B cell (primary cell): Measurements from ENCODE around the gene THSD4. TPM values are rescaled to one million over a fixed set of nuclear protein-coding genes. Genes with fewer than 3 reads are reported as not detected.

Experiments
- ATAC-seq: fragments of 200-7000 bp; cut with Tn5 transposase; one replicate; pipeline ENCODE4 v1.10.0; 2021; ENCODE audit warnings: low read depth, mild to moderate bottlenecking, moderate number of reproducible peaks, moderate library complexity
- CTCF ChIA-PET: fragments of 350-600 bp; sonication (Branson Sonifier 250); formaldehyde crosslinking; loops from one replicate; lab custom pipeline; 2021; ENCODE audit warnings: antibody characterized with exemption, inconsistent platforms; lab: Charles Lee
- POLR2A ChIA-PET: fragments of 350-600 bp; sonication (Branson Sonifier 250); formaldehyde crosslinking; loops from one replicate; lab custom pipeline; 2021; ENCODE audit warnings: antibody characterized with exemption; lab: Charles Lee
- DNase-seq: peaks from one replicate; pipeline ENCODE4 v3.0.0; 2013
- H2AFZ ChIP-seq: 2 replicates; pipeline ENCODE4 v1.6.1; 2012; ENCODE audit warnings: mild to moderate bottlenecking, low read depth, low read length; ENCODE audit not compliant: insufficient read depth, poor library complexity, severe bottlenecking
- H3K27ac ChIP-seq, 2 donors: 1 replicate in 1 of 2; 2 replicates in 1 of 2; pipeline ENCODE4 v1.5.1; 2012 to 2013; ENCODE audit warnings: low read length in 2 of 2, mild to moderate bottlenecking in 2 of 2, moderate library complexity in 1 of 2
- H3K27me3 ChIP-seq, 4 experiments: fragments of 200-600 bp in 1 of 4; sonication (generic) in 1 of 4; replicated peaks in 1 of 4; 1 replicate in 2 of 4; 2 replicates in 2 of 4; pipeline versions ENCODE4 v1.6.1 to v1.7.0; 2013 to 2016; ENCODE audit warnings: low read length in 3 of 4, mild to moderate bottlenecking in 2 of 4, mixed read lengths in 1 of 4, moderate library complexity in 1 of 4; ENCODE audit not compliant: insufficient read depth in 4 of 4, control insufficient read depth in 3 of 4; ENCODE audit errors: control extremely low read depth in 1 of 4
- H3K36me3 ChIP-seq, 2 experiments: replicated peaks in 1 of 2; 1 replicate in 1 of 2; 2 replicates in 1 of 2; pipeline versions ENCODE4 v1.6.1 to v1.7.1; 2013; ENCODE audit warnings: low read length in 1 of 2; ENCODE audit not compliant: insufficient read depth in 2 of 2, control insufficient read depth in 1 of 2; ENCODE audit errors: control extremely low read depth in 1 of 2, extremely low read depth in 1 of 2
- H3K4me1 ChIP-seq, 2 donors: fragments of 200-600 bp in 1 of 2; sonication (generic) in 1 of 2; 1 replicate in 1 of 2; 2 replicates in 1 of 2; pipeline versions ENCODE4 v1.5.1 to v1.6.1; 2013 to 2017; ENCODE audit warnings: low read length in 2 of 2; ENCODE audit not compliant: control insufficient read depth in 2 of 2, insufficient read depth in 2 of 2
- H3K4me2 ChIP-seq: replicated peaks from 2 replicates; pipeline ENCODE3; 2012; ENCODE audit warnings: mild to moderate bottlenecking, low read depth, low read length; ENCODE audit not compliant: poor library complexity, severe bottlenecking
- H3K4me3 ChIP-seq, 5 experiments: fragments of 200-600 bp in 1 of 5; sonication (generic) in 1 of 5; 1 replicate in 3 of 5; 2 replicates in 2 of 5; pipeline versions ENCODE4 v1.5.1 to v1.7.0; 2011 to 2016; ENCODE audit warnings: low read length in 4 of 5, mild to moderate bottlenecking in 4 of 5, low read depth in 2 of 5, control low read depth in 1 of 5, moderate library complexity in 1 of 5; ENCODE audit not compliant: insufficient read depth in 1 of 5; ENCODE audit errors: control extremely low read depth in 1 of 5, extremely low read depth in 1 of 5
- H3K79me2 ChIP-seq: fragments of 200-600 bp; sonication (generic); one replicate; pipeline ENCODE4 v1.6.0; 2016; ENCODE audit warnings: low read length; ENCODE audit not compliant: control insufficient read depth, insufficient read depth
- H3K9ac ChIP-seq: fragments of 200-600 bp; sonication (generic); 2 replicates; pipeline ENCODE4 v1.6.1; 2017; ENCODE audit warnings: mild to moderate bottlenecking, low read length, moderate library complexity
- H3K9me3 ChIP-seq, 3 donors: one replicate each; pipeline versions ENCODE4 v1.6.1 to v1.7.1; 2013; ENCODE audit warnings: low read length in 2 of 3; ENCODE audit not compliant: control insufficient read depth in 2 of 3, insufficient read depth in 1 of 3; ENCODE audit errors: control extremely low read depth in 1 of 3
- H4K20me1 ChIP-seq: 2 replicates; pipeline ENCODE4 v1.6.0; 2012; ENCODE audit warnings: mild to moderate bottlenecking, low read length; ENCODE audit not compliant: insufficient read depth, control insufficient read depth, poor library complexity, severe bottlenecking
- H3K27ac Mint-ChIP-seq: one replicate; pipeline ENCODE4 v1.8.0; 2021; ENCODE audit warnings: mixed read lengths
- H3K27me3 Mint-ChIP-seq: one replicate; pipeline ENCODE4 v1.8.0; 2021; ENCODE audit warnings: mixed read lengths
- H3K4me1 Mint-ChIP-seq: one replicate; pipeline ENCODE4 v1.8.0; 2021; ENCODE audit warnings: mixed read lengths
- H3K4me3 Mint-ChIP-seq: one replicate; pipeline ENCODE4 v1.8.0; 2021; ENCODE audit warnings: mixed read lengths
- H3K9me3 Mint-ChIP-seq: one replicate; pipeline ENCODE4 v1.8.0; 2022; ENCODE audit warnings: mixed read lengths; ENCODE audit not compliant: insufficient read depth
- EZH2 ChIP-seq: IDR thresholded peaks from 2 replicates; pipeline ENCODE4 v1.6.1; 2012; ENCODE audit warnings: borderline replicate concordance, low read depth, mild to moderate bottlenecking, moderate library complexity, low read length; ENCODE audit not compliant: insufficient read depth, poor library complexity, severe bottlenecking
- WGBS: methylation state at CpG from one replicate; pipeline ENCODE4 v1.1.5; 2013; ENCODE audit warnings: missing lambda C conversion rate; ENCODE audit not compliant: insufficient coverage; 5-methylcytosine and 5-hydroxymethylcytosine counted together
- intact Hi-C: fragments of 100-400 bp; cut with micrococcal nuclease; formaldehyde crosslinking; loops from one replicate; pipeline ENCODE4 v1.10.0; 2022
- polyA plus RNA-seq: library from polyadenylated mRNA; depleted of rRNA; stranded (reverse); fragments of >200 nt; gene quantifications from 2 replicates; pipeline ENCODE4 v1.2.3, GENCODE V29; 2012
- total RNA-seq, 2 donors: library from RNA; stranded (reverse); fragments of 120-200 nt in 1 of 2; gene quantifications; 1 replicate in 1 of 2; 2 replicates in 1 of 2; pipeline versions ENCODE4 v1.2.3 to v1.2.4, GENCODE V29; 2013 to 2022
- TF ChIP-seq, protein P1 (sequence below): fragments of 200-600 bp; IDR thresholded peaks from one replicate; pipeline ENCODE4 v1.8.0; 2022; ENCODE audit warnings: antibody characterized with exemption, mild to moderate bottlenecking

Gene THSD4
- total and polyA plus RNA-seq, 2 donors (not counting 1 experiment from before 2014, with no cell fraction given): not detected

DNA sequence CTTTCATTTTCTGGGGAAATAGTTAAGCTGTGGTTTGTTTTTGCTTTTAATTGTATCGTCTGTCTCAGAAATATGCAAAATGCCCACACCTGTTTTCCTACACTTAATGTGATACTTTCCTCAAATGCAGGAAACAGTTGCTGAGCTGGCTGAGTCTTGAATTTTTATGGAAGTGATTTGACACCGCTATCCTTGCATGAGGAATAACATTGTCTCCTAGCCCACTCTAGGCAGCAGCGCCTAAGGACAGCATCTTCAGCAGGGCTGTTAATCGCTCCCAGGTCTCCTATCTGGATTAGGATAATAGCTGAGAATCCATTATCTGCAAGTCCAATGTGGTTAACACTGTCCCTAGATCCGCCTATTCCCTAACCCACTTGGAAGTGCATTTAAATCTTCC is 562.5 kb downstream of the THSD4 start:
- Histone ChIP-seq H3K79me2 (no peaks in the 10 kb centered on the region), H3K36me3 (no peaks in the 10 kb centered on the region), H3K27ac (no peak overlapping the region), H3K9ac (no peak overlapping the region), H3K4me1 (no peaks in the 10 kb centered on the region), H4K20me1 (no peaks in the 10 kb centered on the region), H3K4me3 (no peak overlapping the region), H3K9me3 (no peaks in the 10 kb centered on the region), H3K27me3 (no peaks in the 10 kb centered on the region), H3K4me2 (no peak overlapping the region), H2AFZ (no peak overlapping the region)
- no peak overlapping the region for H3K4me3 Mint-ChIP-seq
- no peaks in the 10 kb centered on the region for H3K9me3 Mint-ChIP-seq
- DNase-seq (no peak), ATAC-seq (no peak)
- peaks cover 27% of the 10 kb centered on the region for H3K27me3 Mint-ChIP-seq
- intact Hi-C loops: no loop called here
- ChIA-PET CTCF (no interaction called here), POLR2A (no interaction called here)
- H3K4me1 Mint-ChIP-seq: no peaks in the 10 kb centered on the region
- no peak for TF ChIP-seq EZH2
- TF ChIP-seq, protein P1, sequence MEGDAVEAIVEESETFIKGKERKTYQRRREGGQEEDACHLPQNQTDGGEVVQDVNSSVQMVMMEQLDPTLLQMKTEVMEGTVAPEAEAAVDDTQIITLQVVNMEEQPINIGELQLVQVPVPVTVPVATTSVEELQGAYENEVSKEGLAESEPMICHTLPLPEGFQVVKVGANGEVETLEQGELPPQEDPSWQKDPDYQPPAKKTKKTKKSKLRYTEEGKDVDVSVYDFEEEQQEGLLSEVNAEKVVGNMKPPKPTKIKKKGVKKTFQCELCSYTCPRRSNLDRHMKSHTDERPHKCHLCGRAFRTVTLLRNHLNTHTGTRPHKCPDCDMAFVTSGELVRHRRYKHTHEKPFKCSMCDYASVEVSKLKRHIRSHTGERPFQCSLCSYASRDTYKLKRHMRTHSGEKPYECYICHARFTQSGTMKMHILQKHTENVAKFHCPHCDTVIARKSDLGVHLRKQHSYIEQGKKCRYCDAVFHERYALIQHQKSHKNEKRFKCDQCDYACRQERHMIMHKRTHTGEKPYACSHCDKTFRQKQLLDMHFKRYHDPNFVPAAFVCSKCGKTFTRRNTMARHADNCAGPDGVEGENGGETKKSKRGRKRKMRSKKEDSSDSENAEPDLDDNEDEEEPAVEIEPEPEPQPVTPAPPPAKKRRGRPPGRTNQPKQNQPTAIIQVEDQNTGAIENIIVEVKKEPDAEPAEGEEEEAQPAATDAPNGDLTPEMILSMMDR: no peak
- no peak overlapping the region for H3K27ac Mint-ChIP-seq
- WGBS: 74% methylated on average over 3 of the region's 5 CpGs

- Histone ChIP-seq H4K20me1 (no peaks in the 10 kb centered on the region), H3K27me3 (no peaks in the 10 kb centered on the region), H3K4me3 (no peak overlapping the region), H3K9ac (no peak overlapping the region), H2AFZ (no peak overlapping the region), H3K4me2 (no peak overlapping the region), H3K36me3 (no peaks in the 10 kb centered on the region), H3K4me1 (no peaks in the 10 kb centered on the region), H3K9me3 (no peaks in the 10 kb centered on the region), H3K27ac (no peak overlapping the region), H3K79me2 (no peaks in the 10 kb centered on the region)
- POLR2A ChIA-PET: no interaction called here
- CTCF ChIA-PET: no interaction called here
- Mint-ChIP-seq H3K4me3 (no peak overlapping the region), H3K4me1 (no peaks in the 10 kb centered on the region), H3K27ac (no peak overlapping the region), H3K9me3 (no peaks in the 10 kb centered on the region), H3K27me3 (peaks cover 30% of the 10 kb centered on the region)
- intact Hi-C loops: no loop called here
- TF ChIP-seq, protein P1: no peak
- TF ChIP-seq EZH2: no peak
- DNase-seq (no peak), ATAC-seq (no peak)
- 75% methylated on average over 1 of the region's 2 CpGs for WGBS
These were observed 562.9 kb downstream of the THSD4 start for GRCh38 chr15:71678191-71678590.
